Activated effector memory CD4-positive, alpha-beta T cell treated with anti-CD3 and anti-CD28 coated beads, Interleukin-2, amount 50 U/mL, for 16 hours (primary cell): ENCODE data around the gene ATN1.

ENCODE experiments used
- DNase-seq: peaks from one replicate; pipeline ENCODE4 v3.0.0-alpha.2; 2020

Gene ATN1

DNA sequence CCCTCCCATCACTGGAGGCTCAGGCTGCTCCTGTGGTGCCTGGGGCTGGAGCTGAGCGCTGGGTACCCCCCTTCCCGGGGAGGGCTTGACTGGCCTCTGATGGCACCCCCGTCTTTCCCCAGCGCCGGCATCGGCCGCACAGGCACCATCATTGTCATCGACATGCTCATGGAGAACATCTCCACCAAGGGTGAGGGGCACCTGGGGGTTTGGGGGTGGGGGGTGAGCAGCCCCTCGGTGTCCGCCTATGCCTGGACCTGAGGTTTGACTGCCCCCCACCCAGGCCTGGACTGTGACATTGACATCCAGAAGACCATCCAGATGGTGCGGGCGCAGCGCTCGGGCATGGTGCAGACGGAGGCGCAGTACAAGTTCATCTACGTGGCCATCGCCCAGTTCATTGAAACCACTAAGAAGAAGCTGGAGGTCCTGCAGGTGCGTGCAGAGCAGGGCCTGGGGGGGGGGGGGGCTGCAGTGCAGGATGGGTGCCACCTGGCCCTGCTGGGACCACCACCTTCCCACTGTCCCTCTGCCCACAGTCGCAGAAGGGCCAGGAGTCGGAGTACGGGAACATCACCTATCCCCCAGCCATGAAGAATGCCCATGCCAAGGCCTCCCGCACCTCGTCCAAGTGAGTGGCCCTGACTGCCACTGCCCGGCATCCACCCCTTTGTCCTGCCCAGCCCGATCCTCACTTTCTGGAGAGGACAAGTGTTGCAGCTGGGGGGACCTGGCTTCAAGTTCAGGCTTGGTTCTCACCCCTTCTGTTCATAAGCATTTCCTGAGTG lies 32.2 kb downstream of the ATN1 start:
- DNase-seq: peak; percentile 63

DNA sequence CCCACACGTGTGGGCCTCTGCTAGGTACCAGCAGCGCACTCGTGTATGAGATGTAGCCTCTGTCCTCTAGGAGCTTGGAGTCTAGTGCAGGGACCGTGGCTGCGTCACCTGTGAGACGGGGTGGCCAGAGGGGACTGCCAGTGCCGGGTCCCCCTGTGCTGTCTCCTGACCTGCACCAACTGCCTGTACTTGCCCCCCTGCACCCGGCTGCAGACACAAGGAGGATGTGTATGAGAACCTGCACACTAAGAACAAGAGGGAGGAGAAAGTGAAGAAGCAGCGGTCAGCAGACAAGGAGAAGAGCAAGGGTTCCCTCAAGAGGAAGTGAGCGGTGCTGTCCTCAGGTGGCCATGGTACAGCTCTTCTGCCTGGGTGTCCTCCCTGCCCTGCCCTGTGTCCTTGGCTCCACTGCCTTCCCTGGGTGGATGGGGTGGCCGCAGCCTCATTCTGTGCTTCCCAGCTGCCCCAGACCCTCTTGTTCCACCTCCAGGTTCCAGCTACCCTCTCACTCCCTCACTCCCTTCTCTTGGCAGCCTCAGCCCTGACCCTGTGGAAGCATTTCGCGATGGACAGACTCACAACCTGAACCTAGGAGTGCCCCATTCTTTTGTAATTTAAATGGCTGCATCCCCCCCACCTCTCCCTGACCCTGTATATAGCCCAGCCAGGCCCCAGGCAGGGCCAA lies 33.0 kb downstream of the ATN1 start:
- DNase-seq: peak; percentile 71

DNA sequence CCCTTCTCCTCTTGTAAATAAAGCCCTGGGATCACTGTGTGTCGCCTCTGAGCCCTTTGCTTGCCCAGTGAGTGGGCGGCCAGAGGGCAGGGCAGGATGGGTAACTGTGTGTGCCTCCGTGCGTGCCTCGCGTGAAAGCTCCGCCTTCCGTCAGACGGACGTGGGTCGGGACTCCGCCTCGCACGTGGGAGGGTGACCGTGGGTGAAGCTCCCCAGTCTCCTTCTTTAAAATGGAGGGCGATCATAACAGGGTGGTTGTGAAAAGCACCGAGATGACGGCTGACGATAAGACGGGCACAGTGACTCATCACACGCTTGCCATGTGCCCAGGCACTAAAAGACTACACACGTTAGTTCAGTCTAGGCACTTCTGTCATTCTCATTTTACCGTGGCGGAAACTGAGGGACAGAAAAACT lies 33.5 kb downstream of the ATN1 start:
- peak; percentile 98 for DNase-seq

DNA sequence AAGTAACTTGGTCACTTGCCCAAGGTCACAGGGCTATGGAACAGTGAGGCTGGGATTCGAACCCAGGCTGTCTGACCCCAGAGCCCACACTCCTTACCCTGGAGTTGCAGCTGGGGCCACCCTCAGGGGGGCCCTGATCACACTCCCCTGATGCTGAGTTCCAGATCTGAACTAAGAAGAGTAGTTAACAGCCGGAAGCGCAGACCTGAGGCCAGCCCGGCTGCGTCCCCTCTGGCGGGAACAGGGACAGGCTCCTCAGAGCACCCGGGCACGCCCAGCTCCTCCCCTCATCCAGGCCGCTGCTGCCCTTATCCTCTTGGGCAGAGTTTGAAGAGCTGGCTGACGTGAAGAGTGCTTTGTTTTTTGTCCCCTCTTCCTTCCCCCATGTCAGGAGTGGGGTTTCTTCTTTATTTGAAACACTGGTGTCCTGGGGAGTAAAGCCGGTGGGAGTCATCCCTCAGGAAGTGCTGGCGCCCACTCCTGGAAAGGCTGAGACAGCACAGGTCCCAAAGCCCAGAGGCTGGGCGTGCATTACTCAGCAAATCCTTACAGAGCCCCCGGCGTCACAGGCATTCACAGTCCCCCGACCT lies 34.0 kb downstream of the ATN1 start:
- DNase-seq: peak; percentile 84

DNA sequence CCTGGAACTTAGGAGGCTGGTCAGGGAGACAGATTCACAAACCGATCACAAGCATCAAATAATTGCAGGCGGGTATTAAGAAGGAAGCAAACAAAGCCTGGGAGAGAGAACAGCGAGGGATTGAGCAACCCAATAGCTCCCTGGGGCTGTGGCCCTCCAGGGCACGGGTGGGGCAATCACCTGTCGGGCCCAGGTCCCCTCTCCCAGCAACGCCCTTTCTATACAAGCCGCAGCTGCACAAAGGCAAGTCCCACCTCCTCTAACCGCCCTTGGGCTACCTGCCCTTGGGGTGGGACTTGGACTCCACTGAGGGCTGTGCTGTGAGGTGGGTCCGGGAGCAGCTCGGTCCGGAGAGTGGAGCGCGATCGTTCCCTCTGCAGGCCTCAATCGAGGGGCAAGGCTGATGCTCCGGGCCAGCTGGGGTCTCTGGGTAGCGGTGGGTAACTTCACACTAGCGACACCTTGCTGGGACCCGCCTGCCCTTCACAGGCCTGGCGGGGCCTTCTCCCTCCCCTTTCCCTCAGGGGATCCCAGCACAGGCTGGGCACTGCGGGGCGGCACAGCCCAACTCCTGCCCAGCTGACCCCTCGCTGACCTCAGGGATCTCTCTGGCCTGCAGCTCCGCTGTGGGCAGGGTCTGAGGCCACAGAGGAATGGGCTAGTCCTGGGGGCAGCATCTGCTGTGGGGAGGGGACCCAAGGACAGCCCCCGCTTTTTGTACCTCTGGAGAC lies 34.7 kb downstream of the ATN1 start:
- DNase-seq: peak; percentile 64

DNA sequence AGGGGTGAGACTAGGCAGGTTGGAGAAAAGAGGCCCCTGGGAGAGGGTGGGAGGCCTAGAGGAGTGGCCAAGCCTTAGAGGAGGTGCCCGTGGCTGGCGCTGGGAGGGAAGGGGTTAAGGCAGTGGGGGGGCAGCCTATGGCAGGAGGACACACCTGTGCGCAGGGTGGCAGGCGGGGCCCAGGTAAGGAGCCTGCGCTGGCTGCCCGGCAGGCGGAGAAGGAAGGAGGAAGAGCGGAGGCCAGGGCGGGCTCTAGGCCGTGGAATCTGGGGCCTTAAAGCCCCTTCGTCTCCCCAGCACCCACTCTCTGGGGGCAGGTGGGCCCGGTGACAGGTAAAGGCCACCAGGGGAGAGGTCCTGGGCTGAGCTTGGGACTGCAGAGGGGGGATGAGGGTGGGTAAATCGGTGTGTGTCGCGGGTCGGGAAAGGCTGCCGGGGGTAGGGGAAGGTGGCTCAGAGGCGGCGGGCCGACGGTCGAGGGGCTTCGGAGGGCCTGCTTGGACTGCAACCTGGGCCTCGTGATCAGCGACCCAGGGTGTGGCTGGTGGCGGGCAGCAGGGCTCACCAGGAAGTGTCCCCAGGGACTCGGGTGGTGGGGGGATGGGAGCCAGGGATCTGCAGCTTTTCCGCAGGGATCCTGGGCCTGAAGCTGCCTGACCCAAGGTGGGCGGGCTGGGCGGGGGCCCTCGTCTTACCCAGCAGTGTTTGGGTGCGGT lies 35.4 kb downstream of the ATN1 start:
- peak; percentile 62 for DNase-seq

DNA sequence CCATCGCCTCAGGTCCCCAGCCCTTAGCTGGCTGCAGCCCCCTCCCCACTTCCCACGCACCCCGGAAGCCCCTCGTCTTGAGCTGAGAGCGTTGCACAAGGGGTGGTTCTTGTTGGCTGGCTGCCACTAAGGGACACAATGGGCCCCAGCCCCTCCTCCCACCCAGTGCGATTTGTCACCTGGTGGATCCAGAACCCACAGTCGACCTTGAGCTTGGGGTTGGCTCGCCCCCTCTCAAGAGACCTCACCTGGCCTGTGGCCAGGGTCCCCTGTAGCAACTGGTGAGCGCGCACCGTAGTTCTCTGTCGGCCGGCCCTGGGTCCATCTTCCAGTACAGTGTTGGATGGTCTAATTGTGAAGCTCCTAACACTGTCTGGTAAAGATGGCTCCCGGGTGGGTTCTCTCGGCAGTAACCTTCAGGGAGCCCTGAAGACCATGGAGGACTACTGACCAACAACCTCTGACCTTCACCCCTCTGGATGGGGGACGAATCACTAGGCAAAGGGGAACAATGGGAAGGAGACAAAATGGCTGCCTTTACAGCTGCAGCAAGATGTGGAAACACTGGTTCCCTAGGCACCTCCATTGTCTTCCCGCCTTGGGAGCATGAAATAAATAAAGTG lies 36.1 kb downstream of the ATN1 start:
- DNase-seq: peak; percentile 63

DNA sequence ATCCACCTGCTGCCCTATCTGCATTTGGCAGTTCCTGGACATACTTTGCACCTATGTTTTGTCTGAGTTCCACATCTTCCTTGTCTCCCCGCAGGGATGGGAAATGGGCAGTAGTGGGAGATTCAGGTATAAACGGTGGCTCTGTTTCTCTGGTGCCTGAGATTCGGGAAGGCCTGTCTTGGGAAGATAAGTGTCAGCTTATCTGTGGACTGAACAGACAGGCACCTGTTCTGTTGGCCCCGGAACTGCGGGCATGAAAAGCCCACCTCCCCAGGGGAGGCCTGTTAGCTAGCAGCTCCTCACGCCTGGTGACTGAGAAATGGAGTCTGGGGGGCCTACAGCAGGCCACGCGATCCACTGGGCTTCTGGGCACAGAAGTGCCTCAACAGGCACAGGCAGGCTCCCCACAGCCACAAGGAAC lies 36.9 kb downstream of the ATN1 start:
- no peak for DNase-seq

DNA sequence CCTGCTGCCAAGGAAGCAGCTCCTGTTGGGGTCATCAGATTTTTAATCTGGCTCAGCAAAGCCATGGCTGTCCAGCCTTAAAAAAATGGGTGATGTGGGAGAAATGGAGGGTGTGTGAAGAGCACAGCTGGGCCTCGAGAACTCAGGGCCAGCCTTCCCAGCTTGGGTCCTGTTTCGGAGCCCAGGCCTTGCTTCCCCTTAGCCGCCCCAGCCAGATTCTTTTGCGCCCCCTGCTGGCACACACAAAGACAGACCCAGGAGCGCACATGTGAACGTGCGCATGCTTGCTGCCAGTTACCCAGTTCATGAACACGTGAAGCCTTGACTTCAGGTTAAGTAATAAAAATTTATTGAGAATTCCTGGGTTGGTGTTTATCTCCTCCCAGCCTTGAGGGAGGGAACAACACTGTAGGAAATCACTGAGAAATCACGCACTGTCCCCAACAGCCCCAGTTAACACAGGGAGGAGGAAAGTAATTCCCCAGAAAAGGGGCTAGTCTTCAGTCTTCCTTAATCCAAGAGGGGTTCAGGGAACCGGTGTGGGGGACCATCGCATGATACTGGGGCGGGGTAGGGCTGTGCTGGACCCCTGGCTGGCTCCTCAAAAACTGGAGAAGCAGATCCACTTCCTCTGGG lies 37.4 kb downstream of the ATN1 start:
- DNase-seq: peak; percentile 95

DNA sequence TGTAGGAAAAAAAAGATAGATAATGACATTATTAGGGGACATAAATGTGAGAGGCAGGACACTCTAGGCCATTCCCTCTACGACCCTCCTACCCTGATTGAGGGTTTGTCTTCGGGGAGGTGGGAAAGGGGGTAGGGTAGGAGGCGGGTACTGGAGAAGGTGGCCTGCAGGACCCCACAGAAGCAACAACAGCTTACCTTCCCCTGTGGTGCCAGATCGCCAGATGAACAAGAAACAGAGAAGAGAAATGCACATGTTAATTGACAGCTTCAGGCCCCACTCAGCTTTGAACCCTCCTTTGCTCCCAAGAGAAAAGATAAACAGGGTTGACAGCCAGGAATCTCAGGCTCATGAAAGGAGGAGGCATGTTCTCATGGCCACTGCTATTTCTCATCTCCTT lies 38.0 kb downstream of the ATN1 start:
- DNase-seq: peak; percentile 56

DNA sequence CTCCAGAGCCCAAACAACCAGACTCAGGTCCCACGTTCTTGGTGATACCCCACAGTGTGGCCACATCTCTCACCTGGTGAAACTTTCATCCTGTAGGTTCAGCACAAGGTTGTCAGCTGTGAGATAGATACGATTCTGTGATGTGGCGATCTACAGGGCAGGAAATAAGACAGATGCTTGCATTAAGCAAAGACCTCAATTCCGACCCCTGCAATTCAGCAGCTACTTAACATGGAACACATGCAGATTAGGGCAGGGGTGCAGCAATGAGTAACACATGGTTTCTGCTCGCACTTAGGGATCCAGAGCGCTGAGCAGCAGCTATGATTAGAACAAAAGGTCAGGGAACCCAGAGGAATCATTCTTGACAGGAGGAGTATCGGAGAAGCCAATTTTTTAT lies 38.6 kb downstream of the ATN1 start:
- peak; percentile 17 for DNase-seq

DNA sequence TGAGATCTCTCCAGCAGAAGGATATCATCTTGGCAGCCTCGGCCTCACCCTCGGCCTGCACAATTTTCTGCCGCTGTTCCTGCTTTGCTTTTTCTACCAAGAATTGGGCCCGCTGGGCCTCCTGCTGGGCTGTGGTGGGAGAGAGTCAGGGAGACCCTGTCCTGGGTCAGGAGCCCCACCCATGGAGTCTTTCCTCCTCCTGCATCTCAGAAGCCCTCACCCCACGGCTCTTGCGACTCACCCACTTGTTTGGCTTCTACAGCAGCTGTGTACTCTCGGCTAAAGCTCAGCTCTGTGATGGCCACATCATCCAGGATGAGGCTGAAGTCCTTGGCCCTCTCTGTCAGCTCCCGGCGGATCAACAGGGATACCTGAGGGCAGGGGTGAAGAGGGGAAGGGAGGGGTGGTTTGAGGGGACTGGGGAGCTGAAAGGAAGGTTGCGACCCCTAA lies 39.9 kb downstream of the ATN1 start:
- no peak for DNase-seq

DNA sequence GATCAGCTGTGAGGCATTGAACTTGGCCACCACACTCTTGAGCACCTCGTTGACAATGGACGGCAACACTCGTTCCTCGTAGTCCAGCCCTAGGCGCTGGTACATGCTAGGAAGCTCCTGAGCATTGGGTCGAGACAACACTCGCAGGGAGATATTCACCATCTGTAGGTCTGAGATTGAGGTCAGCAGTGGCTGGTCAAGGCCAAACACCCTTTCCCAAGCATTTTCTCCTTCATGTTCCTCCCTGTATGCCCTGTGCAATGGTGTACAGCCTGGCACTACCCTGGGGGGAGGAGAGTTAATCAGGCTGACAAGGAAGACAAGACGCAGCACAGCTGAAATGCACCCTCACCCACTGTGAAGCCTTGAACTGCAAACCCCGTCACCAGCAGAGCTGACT lies 40.7 kb downstream of the ATN1 start:
- no peak for DNase-seq

DNA sequence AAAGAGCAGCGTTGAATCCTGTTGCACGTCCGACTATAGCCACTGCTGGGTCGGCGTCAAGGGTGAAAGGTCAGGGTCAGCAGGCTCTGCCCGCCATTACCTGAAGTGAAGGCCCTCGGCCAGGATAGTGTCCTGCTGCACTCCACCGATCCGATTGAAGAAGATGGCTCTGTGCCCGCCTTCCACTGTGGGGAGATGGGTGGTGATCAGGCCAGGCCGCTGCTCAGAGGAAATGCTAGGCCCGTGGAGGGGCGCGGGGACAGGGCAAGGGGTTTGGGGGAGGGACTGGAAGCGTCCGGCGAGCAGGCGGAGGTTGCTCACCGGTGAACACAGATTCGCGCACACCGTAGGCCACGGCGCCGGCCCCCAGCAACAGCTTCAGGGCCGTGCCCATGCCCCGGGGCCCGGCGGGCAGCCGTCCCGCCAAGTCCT lies 42.4 kb downstream of the ATN1 start:
- no peak for DNase-seq

DNA sequence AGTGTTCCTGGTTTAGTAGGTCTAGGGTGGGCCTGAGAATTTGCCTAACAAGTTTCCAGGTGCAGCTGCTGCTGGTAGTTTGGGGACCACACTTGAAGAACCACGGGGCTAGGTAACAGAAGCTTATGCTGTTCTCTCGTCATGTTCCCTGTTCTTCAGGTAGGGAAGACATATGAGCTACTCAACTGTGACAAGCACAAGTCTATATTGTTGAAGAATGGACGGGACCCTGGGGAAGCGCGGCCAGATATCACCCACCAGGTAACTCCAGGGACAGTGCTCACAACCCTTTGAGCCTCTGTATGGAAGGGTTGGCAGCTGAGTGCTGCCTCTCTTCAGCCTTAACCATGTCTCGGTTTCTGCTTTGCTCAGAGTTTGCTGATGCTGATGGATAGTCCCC lies 46.4 kb downstream of the ATN1 start:
- no peak for DNase-seq

DNA sequence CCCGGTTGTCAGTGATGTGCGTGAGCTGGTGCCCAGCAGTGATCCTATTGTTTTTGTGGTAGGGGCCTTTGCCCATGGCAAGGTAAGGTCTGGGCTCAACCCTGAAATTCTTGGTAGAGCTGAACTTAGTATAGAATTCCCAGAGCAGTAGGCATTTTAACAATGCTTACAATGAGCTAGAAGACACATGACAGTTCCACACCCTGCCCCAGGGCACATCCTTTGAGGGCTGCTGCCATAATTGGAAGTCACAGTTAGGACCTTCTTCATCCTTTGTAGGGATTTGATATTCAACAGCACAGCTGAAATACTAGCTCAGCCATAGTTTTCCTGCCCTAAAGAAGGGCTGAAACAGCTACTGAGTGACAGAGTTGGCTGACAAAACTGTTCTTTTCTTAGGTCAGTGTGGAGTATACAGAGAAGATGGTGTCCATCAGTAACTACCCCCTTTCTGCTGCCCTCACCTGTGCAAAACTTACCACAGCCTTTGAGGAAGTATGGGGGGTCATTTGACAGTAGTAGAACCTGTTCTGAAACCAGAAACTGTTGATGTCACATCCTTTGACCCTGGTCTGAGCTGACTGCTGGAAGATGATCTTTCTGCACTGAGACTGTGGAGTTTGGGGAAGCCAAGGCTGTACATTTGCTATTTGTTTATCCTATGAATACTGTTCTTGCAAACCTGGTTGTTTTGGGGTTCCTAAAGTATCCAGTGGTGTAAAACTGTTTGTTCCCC lies 47.7 kb downstream of the ATN1 start:
- DNase-seq: no peak

DNA sequence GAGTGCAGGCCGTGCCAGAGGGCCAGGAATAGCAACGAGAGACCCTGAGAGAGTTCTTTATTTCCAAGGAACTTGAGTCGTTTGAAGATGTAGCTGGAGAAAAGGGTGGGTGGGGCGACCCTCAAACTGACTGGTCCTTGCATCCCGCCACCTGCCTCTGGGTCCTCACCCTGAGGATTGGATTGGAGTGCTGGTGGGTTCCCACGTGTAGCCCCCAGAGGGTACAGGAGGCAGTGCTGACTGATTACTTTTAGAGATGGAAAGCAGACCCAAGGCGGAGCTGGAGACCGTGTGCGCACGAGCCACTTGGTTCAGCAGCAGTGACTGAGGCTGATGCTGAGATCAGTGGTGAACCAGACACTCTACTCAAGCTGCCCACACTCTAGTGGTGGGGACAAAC lies 49.9 kb downstream of the ATN1 start:
- DNase-seq: peak; percentile 55

DNA sequence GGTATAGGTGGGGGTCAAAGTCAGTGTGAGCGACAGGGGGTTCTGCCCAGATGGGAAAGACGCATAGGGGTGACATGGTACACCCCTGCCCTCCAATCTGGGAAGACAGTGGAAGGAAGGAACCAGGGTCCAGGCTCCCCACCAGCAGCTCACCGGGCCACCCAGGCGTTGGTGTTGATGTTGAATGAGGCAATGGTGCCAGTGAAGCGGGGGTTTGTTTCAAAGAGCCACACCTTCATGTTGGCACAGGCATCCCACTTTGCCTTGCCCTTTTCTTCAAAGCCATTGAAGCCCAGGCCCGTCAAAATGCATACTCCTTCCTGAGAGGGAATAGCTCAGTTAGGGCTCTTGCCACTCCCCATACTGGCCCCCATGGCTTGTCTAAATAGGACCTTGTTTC lies 50.4 kb downstream of the ATN1 start:
- DNase-seq: peak; percentile 38

DNA sequence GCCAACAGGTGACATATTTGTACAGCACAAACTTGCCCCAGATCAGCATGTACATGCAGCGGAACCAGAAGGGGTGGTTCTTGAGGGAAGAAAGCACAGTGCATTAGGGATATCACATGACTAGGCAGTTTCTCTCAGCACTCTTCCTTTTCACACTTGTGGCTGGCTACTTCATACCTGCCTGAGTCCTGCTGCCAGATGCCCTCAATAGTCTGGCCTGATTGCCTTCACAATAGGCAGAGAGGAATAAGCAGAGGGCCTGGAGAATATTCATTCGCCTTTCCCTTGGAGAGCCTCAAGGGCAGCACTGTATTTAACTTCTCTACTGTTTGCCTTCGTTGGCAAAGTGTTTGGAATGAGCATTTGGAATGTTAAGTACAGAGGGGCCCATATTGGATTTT lies 50.9 kb downstream of the ATN1 start:
- peak; percentile 36 for DNase-seq

DNA sequence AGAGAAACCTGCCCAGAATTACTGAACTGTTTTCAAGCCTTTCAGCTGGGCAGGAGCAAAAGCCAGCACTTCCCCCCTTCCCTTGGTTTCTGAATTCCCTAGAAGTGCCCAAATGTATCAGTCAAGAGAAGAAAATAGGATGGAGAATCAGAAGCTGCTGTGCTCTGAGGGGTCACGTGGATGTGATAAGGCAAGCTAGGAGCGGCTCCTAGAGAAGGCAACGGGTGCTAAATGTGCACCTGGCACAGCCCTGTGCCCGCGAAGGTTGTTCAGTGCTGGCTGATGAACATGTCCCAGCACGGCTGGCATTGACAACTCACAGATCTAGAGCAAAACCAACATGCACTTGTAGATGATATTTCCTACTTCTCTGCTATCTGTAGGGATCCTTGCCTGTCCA lies 51.3 kb downstream of the ATN1 start:
- DNase-seq: peak; percentile 39

DNA sequence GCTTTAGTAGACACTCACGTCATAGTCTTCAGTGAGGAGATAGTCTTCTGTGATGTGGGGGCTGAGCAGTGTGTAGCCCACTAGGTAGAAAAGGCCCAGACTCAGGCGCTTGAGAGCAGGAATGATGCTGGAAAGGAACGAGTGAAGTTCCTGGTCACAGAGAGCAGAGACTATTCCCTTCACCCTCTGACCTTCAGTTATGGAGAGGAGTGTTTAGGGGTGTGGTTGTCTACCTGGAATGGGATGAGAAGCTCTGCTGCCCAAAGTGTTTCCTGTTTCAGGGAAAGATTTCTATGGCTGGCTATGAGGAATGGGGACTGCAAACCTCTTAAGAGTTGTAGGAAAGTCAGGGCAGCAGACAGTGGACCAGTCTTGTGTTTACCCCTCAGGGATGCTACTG lies 51.7 kb downstream of the ATN1 start:
- DNase-seq: peak; percentile 42
